Adipose tissue (tissue), 3 donors: Measurements from ENCODE around the gene PDE1C. TPM values are rescaled to one million over a fixed set of nuclear protein-coding genes. Genes with fewer than 3 reads are reported as not detected.

ENCODE experiments used
- H3K27ac ChIP-seq: one replicate; pipeline ENCODE4 v1.5.1; 2013; ENCODE audit warnings: low read depth, low read length
- WGBS, 3 donors: extraction: QIAGEN DNeasy Blood & Tissue Kit; methylation state at CpG; one replicate each; pipeline ENCODE4 v1.1.7; 2013; 5-methylcytosine and 5-hydroxymethylcytosine counted together
- polyA plus RNA-seq, 3 donors: library from polyadenylated mRNA; stranded (reverse); fragments of 200-250 nt; gene quantifications; one replicate each; pipeline ENCODE4 v1.2.3, GENCODE V29; 2013
- donor health status: healthy with polysubstance abuse.
- donor health status: Bipolar disorder and iron deficiency.
- donor health status: healthy.

Gene PDE1C
- polyA plus RNA-seq, 3 donors = 0.32 to 3.1 (median 1.0) TPM

- H3K27ac ChIP-seq = no peak overlapping the region
- 68 to 80% (median 76%) methylated on average over 3 of the region's 3 CpGs for WGBS, 3 donors
Observed at GRCh38 chr7:31778296-31778695, 291.9 kb downstream of the PDE1C start.

- WGBS, 3 donors = 75 to 80% (median 79%) methylated on average over 3 of the region's 3 CpGs
- H3K27ac ChIP-seq = no peak overlapping the region
Observed at GRCh38 chr7:31776616-31777015, 293.6 kb downstream of the PDE1C start.

GRCh38 chr7:31775556-31775955 lies 294.7 kb downstream of the PDE1C start:
- no peak overlapping the region for H3K27ac ChIP-seq
- WGBS, 3 donors = 48 to 90% (median 86%) methylated on average over 8 of the region's 8 CpGs

GRCh38 chr7:31772211-31772610 lies 298.0 kb downstream of the PDE1C start:
- H3K27ac ChIP-seq = no peak overlapping the region
- 84 to 92% (median 86%) methylated on average over 2 of the region's 2 CpGs for WGBS, 3 donors

- WGBS, 3 donors = 43 to 55% (median 52%) methylated on average over 4 of the region's 4 CpGs
- no peak overlapping the region for H3K27ac ChIP-seq
Observed at GRCh38 chr7:31767686-31768358, 302.4 kb downstream of the PDE1C start.

- no peak overlapping the region for H3K27ac ChIP-seq
- WGBS, 3 donors = 51 to 82% (median 78%) methylated on average over 4 of the region's 4 CpGs
Observed at GRCh38 chr7:31764462-31764861, 305.7 kb downstream of the PDE1C start.

- H3K27ac ChIP-seq = no peak overlapping the region
- 4 to 26% (median 16%) methylated on average over 2 of the region's 2 CpGs for WGBS, 3 donors
Observed at GRCh38 chr7:31763548-31763947, 306.7 kb downstream of the PDE1C start.

- no peak overlapping the region for H3K27ac ChIP-seq
Observed at GRCh38 chr7:31761646-31762045, 308.6 kb downstream of the PDE1C start.

- 51 to 80% (median 60%) methylated on average over 3 of the region's 3 CpGs for WGBS, 3 donors
Observed at GRCh38 chr7:31758755-31759154, 311.5 kb downstream of the PDE1C start.

GRCh38 chr7:31751726-31752125 lies 318.5 kb downstream of the PDE1C start:
- H3K27ac ChIP-seq = no peak overlapping the region
- 78 to 91% (median 89%) methylated on average over 4 of the region's 4 CpGs for WGBS, 3 donors

More at GRCh38 chr7:31758755-31759154, 311.5 kb downstream of the PDE1C start:
- H3K27ac ChIP-seq = no peak overlapping the region

- H3K27ac ChIP-seq = no peak overlapping the region
- WGBS, 3 donors = 86 to 94% (median 88%) methylated on average over 1 of the region's 1 CpG
Observed at GRCh38 chr7:31748084-31748483, 322.1 kb downstream of the PDE1C start.

GRCh38 chr7:31747553-31747952 lies 322.7 kb downstream of the PDE1C start:
- no peak overlapping the region for H3K27ac ChIP-seq

- H3K27ac ChIP-seq = no peak overlapping the region
- 2 to 5% (median 3%) methylated on average over 4 of the region's 4 CpGs for WGBS, 3 donors
Observed at GRCh38 chr7:31744294-31744874, 325.8 kb downstream of the PDE1C start.

GRCh38 chr7:31741852-31742251 lies 328.4 kb downstream of the PDE1C start:
- H3K27ac ChIP-seq = no peak overlapping the region
- WGBS, 3 donors = 54 to 78% (median 70%) methylated on average over 4 of the region's 4 CpGs

- 47 to 56% (median 55%) methylated on average over 11 of the region's 11 CpGs for WGBS, 3 donors
- H3K27ac ChIP-seq = no peak overlapping the region
Observed at GRCh38 chr7:31735991-31736982, 333.9 kb downstream of the PDE1C start.

- no peak overlapping the region for H3K27ac ChIP-seq
- WGBS, 3 donors = 61 to 66% (median 65%) methylated on average over 5 of the region's 5 CpGs
Observed at GRCh38 chr7:31734456-31734855, 335.8 kb downstream of the PDE1C start.

GRCh38 chr7:31729195-31729804 lies 340.9 kb downstream of the PDE1C start:
- 42 to 60% (median 56%) methylated on average over 3 of the region's 3 CpGs for WGBS, 3 donors
- no peak overlapping the region for H3K27ac ChIP-seq

GRCh38 chr7:31724696-31725095 lies 345.5 kb downstream of the PDE1C start:
- WGBS, 3 donors = 63 to 76% (median 70%) methylated on average over 3 of the region's 3 CpGs
- no peak overlapping the region for H3K27ac ChIP-seq

GRCh38 chr7:31720366-31720765 lies 349.8 kb downstream of the PDE1C start:
- WGBS, 3 donors = 75 to 82% (median 81%) methylated on average over 8 of the region's 8 CpGs
- no peak overlapping the region for H3K27ac ChIP-seq
